Erythroblast (primary cell): Measurements from ENCODE around the gene NOX5.

Experiments used
- GATA1 ChIP-seq: IDR thresholded peaks from 2 replicates; pipeline ENCODE4 v1.6.1; 2011; ENCODE audit warnings: low read depth, mild to moderate bottlenecking, control low read depth, low read length, moderate library complexity
- POLR2A ChIP-seq: IDR thresholded peaks from 2 replicates; pipeline ENCODE4 v1.6.1; 2011; ENCODE audit warnings: mild to moderate bottlenecking, low read length

GRCh38 chr15:68980786-68981185, 33.7 kb upstream of the NOX5 start:
- TF ChIP-seq POLR2A (no peak), GATA1 (no peak)
